Thyroid gland (tissue), 4 donors: ENCODE measurements around the gene ARHGEF37.

ENCODE experiments used
- CTCF ChIP-seq, 6 experiments: fragments of 200-600 bp in 3 of 6; fragments of 450-650 bp in 3 of 6; sonication (generic) in 3 of 6; IDR thresholded peaks; one replicate each; pipeline ENCODE4 v1.5.1; 2016 to 2019; ENCODE audit warnings: antibody characterized with exemption in 6 of 6, mild to moderate bottlenecking in 2 of 6, inconsistent platforms in 1 of 6, moderate library complexity in 1 of 6
- POLR2A ChIP-seq, 2 donors: fragments of 450-650 bp; IDR thresholded peaks; one replicate each; pipeline ENCODE4 v1.6.1; 2017; ENCODE audit warnings: antibody characterized with exemption in 2 of 2, mild to moderate bottlenecking in 2 of 2, moderate library complexity in 1 of 2

GRCh38 chr5:149617760-149618306, 36.5 kb downstream of the ARHGEF37 start:
- TF ChIP-seq CTCF (IDR thresholded peaks at IDR 0.05) = no peak
- TF ChIP-seq POLR2A (IDR thresholded peaks at IDR 0.05) = no peak
